Measurements from ENCODE around the gene HHIP.
"Not testable (repeated sequence)": the region's sequence is repeated elsewhere in the genome, so short reads cannot be mapped to it uniquely, and the experiment has no call there.

HHIP gene

GRCh38 chr4:144748814-144749555 lies 103.0 kb downstream of the HHIP start:
- DNase-seq (ENCODE audit: low spot score in 2 of 2) (no peak), ATAC-seq (replicated peaks; ENCODE audit: extremely low read depth, poor library complexity, severe bottlenecking) (no peak)
- Mint-ChIP-seq H3K4me3 (no peak overlapping the region), H3K4me1 (no peaks in the 10 kb centered on the region), H3K27ac (ENCODE audit: low read depth) (no peak overlapping the region), H3K9me3 (no peaks in the 10 kb centered on the region), H3K27me3 (no peaks in the 10 kb centered on the region), H3K36me3 (ENCODE audit: insufficient read depth) (no peaks in the 10 kb centered on the region)

- Mint-ChIP-seq H3K36me3 (ENCODE audit: insufficient read depth) (no peaks in the 10 kb centered on the region), H3K4me1 (no peaks in the 10 kb centered on the region), H3K27me3 (no peaks in the 10 kb centered on the region), H3K27ac (ENCODE audit: low read depth) (no peak overlapping the region), H3K9me3 (no peaks in the 10 kb centered on the region), H3K4me3 (no peak overlapping the region)
- DNase-seq (ENCODE audit: low spot score in 2 of 2): no peak
- no peak for ATAC-seq (replicated peaks; ENCODE audit: extremely low read depth, poor library complexity, severe bottlenecking)
Observed at GRCh38 chr4:144750348-144750747, 104.4 kb downstream of the HHIP start.

- Mint-ChIP-seq H3K9me3 (peaks cover 5% of the 10 kb centered on the region), H3K27me3 (no peaks in the 10 kb centered on the region), H3K27ac (ENCODE audit: low read depth) (no peak overlapping the region), H3K4me3 (no peak overlapping the region), H3K4me1 (no peaks in the 10 kb centered on the region), H3K36me3 (ENCODE audit: insufficient read depth) (no peaks in the 10 kb centered on the region)
- ATAC-seq (replicated peaks; ENCODE audit: extremely low read depth, poor library complexity, severe bottlenecking) (no peak), DNase-seq (ENCODE audit: low spot score in 2 of 2) (no peak)
Observed at GRCh38 chr4:144754562-144755410, 108.8 kb downstream of the HHIP start.

- DNase-seq (ENCODE audit: low spot score in 2 of 2) (no peak), ATAC-seq (replicated peaks; ENCODE audit: extremely low read depth, poor library complexity, severe bottlenecking) (no peak)
- no peak overlapping the region for H3K27ac Mint-ChIP-seq (ENCODE audit: low read depth)
- H3K4me3 Mint-ChIP-seq: no peak overlapping the region
- H3K36me3 Mint-ChIP-seq (ENCODE audit: insufficient read depth): no peaks in the 10 kb centered on the region
- peaks cover 11% of the 10 kb centered on the region for H3K9me3 Mint-ChIP-seq
- H3K4me1 Mint-ChIP-seq: no peaks in the 10 kb centered on the region
- no peaks in the 10 kb centered on the region for H3K27me3 Mint-ChIP-seq
Observed at GRCh38 chr4:144757969-144758368, 112.0 kb downstream of the HHIP start.

GRCh38 chr4:144768809-144769208 lies 122.9 kb downstream of the HHIP start:
- DNase-seq (ENCODE audit: low spot score in 2 of 2); H3K4me1 Mint-ChIP-seq; ATAC-seq (replicated peaks; ENCODE audit: extremely low read depth, poor library complexity, severe bottlenecking); H3K27me3 Mint-ChIP-seq; H3K9me3 Mint-ChIP-seq; H3K36me3 Mint-ChIP-seq (ENCODE audit: insufficient read depth); H3K27ac Mint-ChIP-seq (ENCODE audit: low read depth); H3K4me3 Mint-ChIP-seq: not testable (repeated sequence)

GRCh38 chr4:144778364-144778763 lies 132.4 kb downstream of the HHIP start:
- Mint-ChIP-seq H3K27ac (ENCODE audit: low read depth) (no peak overlapping the region), H3K4me1 (no peaks in the 10 kb centered on the region), H3K27me3 (no peaks in the 10 kb centered on the region), H3K4me3 (no peak overlapping the region), H3K9me3 (peaks cover 12% of the 10 kb centered on the region), H3K36me3 (ENCODE audit: insufficient read depth) (no peaks in the 10 kb centered on the region)
- no peak for ATAC-seq (replicated peaks; ENCODE audit: extremely low read depth, poor library complexity, severe bottlenecking)
- no peak for DNase-seq (ENCODE audit: low spot score in 2 of 2)

DNA sequence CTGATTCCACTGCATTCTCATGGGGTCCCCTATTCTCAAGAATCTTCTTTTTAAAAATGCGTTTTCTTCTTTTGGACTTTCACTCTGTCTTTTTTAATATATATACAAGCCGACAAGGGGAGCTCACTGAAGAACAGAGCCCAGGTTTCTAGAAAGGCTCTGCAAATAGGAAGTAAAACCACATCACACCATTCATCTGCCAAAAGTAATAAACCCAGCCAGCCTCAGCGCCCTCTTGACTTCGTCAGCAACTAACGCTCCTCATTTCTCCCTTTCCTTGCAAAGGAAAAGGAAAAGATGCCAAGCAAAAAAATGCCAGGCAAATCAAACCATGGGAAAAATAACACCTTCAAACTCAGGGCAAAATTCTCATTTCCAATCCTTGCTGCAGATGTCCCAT lies 136.4 kb downstream of the HHIP start:
- H3K27ac Mint-ChIP-seq (ENCODE audit: low read depth): no peak overlapping the region
- no peak overlapping the region for H3K4me3 Mint-ChIP-seq
- peaks cover 6% of the 10 kb centered on the region for H3K9me3 Mint-ChIP-seq
- no peaks in the 10 kb centered on the region for H3K4me1 Mint-ChIP-seq
- no peaks in the 10 kb centered on the region for H3K27me3 Mint-ChIP-seq
- no peak for DNase-seq (ENCODE audit: low spot score in 2 of 2)
- no peak for ATAC-seq (replicated peaks; ENCODE audit: extremely low read depth, poor library complexity, severe bottlenecking)
- H3K36me3 Mint-ChIP-seq (ENCODE audit: insufficient read depth): no peaks in the 10 kb centered on the region

GRCh38 chr4:144785961-144786360 lies 140.0 kb downstream of the HHIP start:
- Mint-ChIP-seq H3K4me1 (no peaks in the 10 kb centered on the region), H3K4me3 (no peak overlapping the region), H3K36me3 (ENCODE audit: insufficient read depth) (no peaks in the 10 kb centered on the region), H3K27me3 (no peaks in the 10 kb centered on the region), H3K9me3 (no peaks in the 10 kb centered on the region), H3K27ac (ENCODE audit: low read depth) (no peak overlapping the region)
- no peak for ATAC-seq (replicated peaks; ENCODE audit: extremely low read depth, poor library complexity, severe bottlenecking)
- no peak for DNase-seq (ENCODE audit: low spot score in 2 of 2)

- ATAC-seq (replicated peaks; ENCODE audit: extremely low read depth, poor library complexity, severe bottlenecking) (no peak), DNase-seq (ENCODE audit: low spot score in 2 of 2) (no peak)
- no peaks in the 10 kb centered on the region for H3K36me3 Mint-ChIP-seq (ENCODE audit: insufficient read depth)
- no peak overlapping the region for H3K27ac Mint-ChIP-seq (ENCODE audit: low read depth)
- H3K27me3 Mint-ChIP-seq: no peaks in the 10 kb centered on the region
- no peaks in the 10 kb centered on the region for H3K4me1 Mint-ChIP-seq
- peaks cover 1% of the 10 kb centered on the region for H3K9me3 Mint-ChIP-seq
- no peak overlapping the region for H3K4me3 Mint-ChIP-seq
Observed at GRCh38 chr4:144787365-144788258, 141.7 kb downstream of the HHIP start.

DNA sequence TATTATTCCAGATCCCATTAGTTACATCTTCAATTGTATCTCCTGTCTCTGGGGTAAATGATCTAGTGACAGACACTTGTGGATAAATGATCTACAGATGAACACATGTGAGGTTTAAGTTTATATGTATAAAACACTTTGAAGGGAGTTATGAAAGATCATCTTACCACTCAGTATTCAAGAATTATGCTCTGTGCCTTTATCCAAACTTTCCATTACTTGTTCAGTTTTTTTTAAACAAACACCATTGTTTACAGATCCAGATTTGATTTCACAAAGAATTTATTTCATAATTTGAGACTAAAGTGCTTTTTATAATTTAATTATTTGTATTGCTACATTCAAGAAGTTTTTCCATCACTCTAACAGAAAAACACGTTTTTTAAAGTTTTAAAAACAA lies 142.5 kb downstream of the HHIP start:
- H3K27me3 Mint-ChIP-seq: no peaks in the 10 kb centered on the region
- H3K9me3 Mint-ChIP-seq: peaks cover 5% of the 10 kb centered on the region
- no peaks in the 10 kb centered on the region for H3K4me1 Mint-ChIP-seq
- H3K4me3 Mint-ChIP-seq: no peak overlapping the region
- ATAC-seq (replicated peaks; ENCODE audit: extremely low read depth, poor library complexity, severe bottlenecking) (no peak), DNase-seq (ENCODE audit: low spot score in 2 of 2) (no peak)
- H3K36me3 Mint-ChIP-seq (ENCODE audit: insufficient read depth): no peaks in the 10 kb centered on the region
- H3K27ac Mint-ChIP-seq (ENCODE audit: low read depth): no peak overlapping the region

GRCh38 chr4:144791933-144792332 lies 146.0 kb downstream of the HHIP start:
- DNase-seq (ENCODE audit: low spot score in 2 of 2); H3K4me3 Mint-ChIP-seq; H3K27ac Mint-ChIP-seq (ENCODE audit: low read depth); H3K27me3 Mint-ChIP-seq; H3K4me1 Mint-ChIP-seq; ATAC-seq (replicated peaks; ENCODE audit: extremely low read depth, poor library complexity, severe bottlenecking); H3K36me3 Mint-ChIP-seq (ENCODE audit: insufficient read depth): not testable (repeated sequence)
- H3K9me3 Mint-ChIP-seq: peaks cover 12% of the 10 kb centered on the region

Measured in central memory CD8-positive, alpha-beta T cell (primary cell).